ENCODE measurements around the gene TLL2. TPM values are rescaled to one million over a fixed set of nuclear protein-coding genes. Genes with fewer than 3 reads are reported as not detected.

The TLL2 gene
- total and polyA plus RNA-seq, 2 experiments from 2014 or later, result 2.6 to 3.0 TPM

GRCh38 chr10:96369890-96370583, 143.7 kb downstream of the TLL2 start (continued):
- TF ChIP-seq REST (IDR thresholded peaks at IDR 0.05; ENCODE audit: unreplicated experiment) (no peak), ZNF331 (CRISPR knock-in tag; IDR thresholded peaks at IDR 0.05; ENCODE audit: low read depth) (no peak), NANOG (IDR thresholded peaks at IDR 0.05; ENCODE audit: borderline replicate concordance) (no peak), EZH2phosphoT487 (IDR thresholded peaks at IDR 0.05; ENCODE audit: unreplicated experiment) (no peak), CREB1 (CRISPR knock-in tag; IDR thresholded peaks at IDR 0.05; ENCODE audit: low read depth) (no peak), JUNB (IDR thresholded peaks at IDR 0.05; ENCODE audit: unreplicated experiment) (no peak), EZH2 (IDR thresholded peaks at IDR 0.05; ENCODE audit: low read depth, unreplicated experiment) (no peak), STAT1 (IDR thresholded peaks at IDR 0.05; ENCODE audit: unreplicated experiment) (no peak), CTCF (conservative IDR thresholded peaks at IDR 0.05; ENCODE audit: low read depth in 2 of 2) (no peak), POLR2AphosphoS5 (IDR thresholded peaks at IDR 0.05; ENCODE audit: low read depth) (no peak)

- Histone ChIP-seq H3K27me3 (ENCODE audit: insufficient read depth) (0 out of 2 replicates have a peak, but pooled peaks cover 2% of the 10 kb centered on the region), H3F3A (replicated peaks; ENCODE audit: low read depth) (no peaks in the 10 kb centered on the region), H3K9me2 (ENCODE audit: insufficient read depth) (no peaks in the 10 kb centered on the region), H3K4me2 (no peak overlapping the region), H2AFZ (no peak overlapping the region), H4K20me1 (replicated peaks; ENCODE audit: insufficient read depth) (no peaks in the 10 kb centered on the region), H3K4me3 (no peak overlapping the region), H3K36me3 (ENCODE audit: insufficient read depth) (no peaks in the 10 kb centered on the region), H3K4me1 (ENCODE audit: insufficient read depth) (no peaks in the 10 kb centered on the region), H3K27ac (ENCODE audit: low read depth) (no peak overlapping the region), H3K79me2 (replicated peaks; ENCODE audit: insufficient read depth) (no peaks in the 10 kb centered on the region)
- no peak for ATAC-seq
- H3K27me3 Mint-ChIP-seq (ENCODE audit: insufficient read depth, low read depth, poor library complexity), result peaks cover 8% of the 10 kb centered on the region
- no peaks in the 10 kb centered on the region for H3K36me3 Mint-ChIP-seq (ENCODE audit: low read depth)
- peaks cover 5% of the 10 kb centered on the region; the same call in 2 of the 3 replicates for H3K4me1 Mint-ChIP-seq
- H3K9me3 Mint-ChIP-seq, result no peaks in the 10 kb centered on the region
- no peak overlapping the region for H3K4me3 Mint-ChIP-seq
- H3K27ac Mint-ChIP-seq, result no peak overlapping the region
- DNase-seq (ENCODE audit: low spot score), result no peak
- TF ChIP-seq NANOG (IDR thresholded peaks at IDR 0.05; ENCODE audit: borderline replicate concordance) (no peak), JUNB (IDR thresholded peaks at IDR 0.05; ENCODE audit: unreplicated experiment) (no peak), EZH2 (IDR thresholded peaks at IDR 0.05; ENCODE audit: low read depth, unreplicated experiment) (no peak), EZH2phosphoT487 (IDR thresholded peaks at IDR 0.05; ENCODE audit: unreplicated experiment) (no peak), POLR2AphosphoS5 (IDR thresholded peaks at IDR 0.05; ENCODE audit: low read depth) (no peak), ZNF331 (CRISPR knock-in tag; IDR thresholded peaks at IDR 0.05; ENCODE audit: low read depth) (no peak), CTCF (conservative IDR thresholded peaks at IDR 0.05; ENCODE audit: low read depth in 2 of 2) (no peak)
These were observed 144.8 kb downstream of the TLL2 start for GRCh38 chr10:96368971-96369370.
